Keratinocyte (primary cell): ENCODE data around the gene PLB1.

Experiments
- CTCF ChIP-seq, 3 experiments: IDR thresholded peaks in 1 of 3; conservative IDR thresholded peaks in 1 of 3; optimal IDR thresholded peaks in 1 of 3; 2 replicates in 2 of 3; 3 replicates in 1 of 3; pipeline versions ENCODE3 to v1.5.1; 2011; ENCODE audit warnings: low read length in 3 of 3, mild to moderate bottlenecking in 3 of 3, moderate library complexity in 2 of 3, control low read depth in 1 of 3, inconsistent platforms in 1 of 3; ENCODE audit not compliant: insufficient read depth in 2 of 3; ENCODE audit errors: extremely low read depth in 1 of 3
- EZH2 ChIP-seq: IDR thresholded peaks from one replicate; pipeline ENCODE4 v1.6.1; 2012; ENCODE audit warnings: inconsistent platforms, mild to moderate bottlenecking, low read length, moderate library complexity

- TF ChIP-seq CTCF (optimal IDR thresholded peaks at IDR 0.05 in 1 of 3, IDR thresholded peaks at IDR 0.05 in 1 of 3, conservative IDR thresholded peaks at IDR 0.05 in 1 of 3; ENCODE audit: extremely low read depth in 1 of 3, insufficient read depth in 2 of 3, low read length in 3 of 3) (no peak), EZH2 (no peak)
These were observed 141.5 kb downstream of the PLB1 start for GRCh38 chr2:28637066-28638047.
